Renal pelvis (tissue), 4 donors: ENCODE measurements around the gene NR5A1. TPM values are rescaled to one million over a fixed set of nuclear protein-coding genes. Genes with fewer than 3 reads are reported as not detected.

ENCODE experiments used
- DNase-seq: peaks from one replicate; pipeline ENCODE4 v3.0.0-alpha.2; 2013
- polyA plus RNA-seq, 3 donors: library from polyadenylated mRNA; unstranded; fragments of 120-200 nt; gene quantifications; one replicate each; pipeline ENCODE4 v1.2.1, GENCODE V29; 2013; ENCODE audit not compliant: insufficient read length in 3 of 3

The NR5A1 gene
- polyA plus RNA-seq, 3 donors = 0.08 to 0.34 (median 0.19) TPM

DNA sequence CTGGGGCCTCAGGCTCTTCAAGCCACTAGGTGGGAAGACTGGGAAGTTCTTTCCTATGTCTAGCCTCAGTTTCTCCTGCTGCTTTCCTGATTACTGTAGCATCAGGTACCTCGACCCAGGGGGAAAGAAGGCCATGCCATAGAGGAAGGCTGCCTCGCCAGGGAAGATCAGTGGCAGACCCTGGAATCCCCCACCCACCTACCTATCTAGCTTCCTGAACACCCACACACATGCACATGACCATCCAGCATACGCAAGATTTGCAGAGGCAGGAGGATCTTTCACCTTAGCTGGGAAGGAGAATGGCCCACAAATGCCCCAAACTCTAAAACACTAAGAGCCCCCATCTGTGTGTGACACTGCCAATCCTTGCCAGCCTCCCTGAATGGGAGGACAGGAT, 8.0 kb downstream of the NR5A1 start:
- DNase-seq = no peak

DNA sequence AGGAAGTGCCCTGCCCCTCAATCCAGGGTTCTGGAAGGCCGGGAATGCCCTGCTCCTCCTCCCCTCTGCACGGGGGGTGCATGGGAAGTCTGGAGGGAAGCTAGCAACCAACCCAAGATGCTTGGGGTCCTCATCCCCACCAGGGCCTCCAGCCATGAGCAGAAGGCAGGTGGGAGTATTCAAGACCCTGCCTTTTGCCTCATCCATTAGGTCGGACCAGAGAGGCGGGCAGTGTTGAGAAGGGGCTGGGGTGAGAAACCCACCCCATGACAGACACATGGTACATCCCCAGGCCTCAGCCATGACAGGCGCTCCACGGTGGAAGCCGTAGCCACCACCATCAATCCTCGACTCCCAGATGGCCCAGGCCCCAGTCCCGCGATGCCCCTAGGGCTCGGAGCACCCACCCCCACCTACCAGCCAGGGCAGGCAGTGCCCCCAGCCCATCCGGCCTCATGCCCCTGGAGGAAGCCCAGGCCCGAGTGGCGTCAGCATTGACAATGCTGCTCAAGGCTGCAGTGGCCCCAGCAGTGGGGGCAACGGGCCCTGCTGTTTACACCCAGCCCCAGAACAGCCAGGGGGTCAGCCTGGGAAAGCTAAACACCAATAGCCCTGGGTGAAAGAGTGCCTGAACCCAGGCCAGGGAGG, 8.6 kb downstream of the NR5A1 start:
- DNase-seq = no peak

GRCh38 chr9:124498040-124498439, 9.2 kb downstream of the NR5A1 start:
- no peak for DNase-seq

- DNase-seq = no peak
These were observed 9.8 kb downstream of the NR5A1 start for GRCh38 chr9:124497441-124497840.

GRCh38 chr9:124496463-124496862, 10.7 kb downstream of the NR5A1 start:
- peak; percentile 74 for DNase-seq

GRCh38 chr9:124496075-124496449, 11.1 kb downstream of the NR5A1 start:
- no peak for DNase-seq

DNA sequence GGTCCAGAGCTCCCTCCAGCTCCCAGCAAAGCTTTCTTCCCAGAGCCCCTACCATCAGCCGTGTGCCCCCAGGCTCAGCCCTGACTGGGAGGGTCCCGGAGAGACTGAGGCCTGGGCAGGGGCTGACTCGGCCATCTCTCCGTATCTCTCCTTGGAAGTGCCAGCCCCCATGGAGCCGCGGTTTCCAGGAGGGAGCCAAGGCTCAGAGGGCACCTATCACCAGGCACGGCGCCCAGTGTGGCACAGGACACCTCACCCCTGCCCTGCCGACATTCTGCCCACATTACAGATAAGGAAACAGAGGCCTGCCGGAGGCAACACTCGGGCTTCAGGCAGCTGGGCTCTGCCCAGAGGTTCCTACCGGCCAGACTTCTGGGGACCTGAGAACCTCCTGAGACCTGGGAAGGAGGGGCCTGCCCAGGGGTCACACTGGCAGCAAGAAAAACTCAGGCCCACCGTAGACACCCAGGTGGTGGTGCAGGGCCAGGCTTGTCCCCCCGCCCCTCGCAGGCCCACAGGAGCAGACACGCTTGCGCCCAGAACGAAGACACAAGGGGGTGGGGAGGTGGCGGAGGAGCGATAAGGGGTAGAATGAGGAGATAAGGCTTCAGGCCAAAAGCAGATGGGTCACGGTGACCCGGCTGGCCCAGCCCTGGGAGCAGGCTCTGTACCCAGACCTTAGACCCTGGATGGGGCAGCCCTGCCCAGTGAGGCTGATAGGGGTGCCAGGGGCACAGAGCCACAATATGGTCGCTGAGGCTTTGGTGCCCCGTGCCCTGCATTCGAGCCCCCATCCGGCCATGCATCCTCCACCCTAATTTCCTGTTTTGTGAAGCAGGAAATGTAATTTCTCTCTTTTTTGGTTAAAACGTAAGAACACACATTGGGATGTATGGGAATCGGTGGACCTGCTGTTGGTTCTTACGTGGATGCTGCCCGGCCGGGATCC, 11.8 kb downstream of the NR5A1 start:
- no peak for DNase-seq

DNA sequence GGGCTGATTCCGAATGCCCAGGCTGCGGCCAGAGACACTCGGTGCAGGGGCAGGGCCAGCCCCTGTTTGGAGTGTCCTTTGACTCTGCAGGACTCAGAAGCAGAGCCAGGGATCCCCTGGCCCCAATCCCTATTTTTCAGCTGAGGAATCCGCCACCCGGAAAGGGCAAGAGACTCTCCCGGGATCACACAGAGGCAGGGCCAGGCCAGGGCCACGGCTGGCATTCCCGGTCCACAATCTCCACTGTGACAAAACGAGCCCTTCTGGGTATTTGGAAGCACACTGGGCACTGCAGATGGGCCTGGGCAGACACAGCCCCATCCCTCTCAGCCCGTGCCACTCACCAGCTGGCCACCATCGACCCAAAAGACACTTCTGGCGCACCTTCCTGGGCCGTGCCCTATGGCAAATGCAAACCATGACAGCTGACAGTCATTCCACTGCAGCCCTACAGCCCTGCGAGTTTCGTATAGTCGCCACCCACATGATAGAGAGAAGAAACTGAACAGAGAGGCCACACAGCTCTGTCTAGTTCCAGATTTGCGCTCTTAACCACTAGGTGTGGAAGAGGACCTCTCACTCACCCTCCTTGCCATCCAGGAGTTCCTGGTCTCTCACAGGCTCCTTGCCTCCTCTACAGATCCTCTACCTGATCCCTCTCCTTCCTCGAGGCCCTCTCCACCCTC, 13.3 kb downstream of the NR5A1 start:
- no peak for DNase-seq

DNA sequence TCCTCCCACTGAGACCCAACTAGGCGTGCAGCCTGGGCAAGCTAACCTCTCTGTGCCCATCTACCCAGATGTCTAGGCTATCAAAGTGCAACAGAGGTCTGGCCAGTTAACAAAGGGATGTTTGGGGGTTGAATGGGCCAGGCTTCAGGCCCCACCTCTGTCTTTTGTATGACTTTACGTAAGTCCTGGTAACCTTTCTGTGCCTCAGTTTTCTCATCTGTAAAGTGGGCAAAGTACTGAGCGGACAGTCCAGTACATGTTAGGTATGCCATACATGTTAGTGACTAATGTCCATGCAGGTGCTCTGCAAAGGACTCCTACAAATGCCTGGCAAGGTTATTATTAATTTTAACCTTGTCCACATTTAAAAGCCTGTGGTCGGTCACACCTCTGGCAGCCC, 14.0 kb downstream of the NR5A1 start:
- no peak for DNase-seq

- no peak for DNase-seq
These were observed 14.4 kb downstream of the NR5A1 start for GRCh38 chr9:124492818-124493217.

DNA sequence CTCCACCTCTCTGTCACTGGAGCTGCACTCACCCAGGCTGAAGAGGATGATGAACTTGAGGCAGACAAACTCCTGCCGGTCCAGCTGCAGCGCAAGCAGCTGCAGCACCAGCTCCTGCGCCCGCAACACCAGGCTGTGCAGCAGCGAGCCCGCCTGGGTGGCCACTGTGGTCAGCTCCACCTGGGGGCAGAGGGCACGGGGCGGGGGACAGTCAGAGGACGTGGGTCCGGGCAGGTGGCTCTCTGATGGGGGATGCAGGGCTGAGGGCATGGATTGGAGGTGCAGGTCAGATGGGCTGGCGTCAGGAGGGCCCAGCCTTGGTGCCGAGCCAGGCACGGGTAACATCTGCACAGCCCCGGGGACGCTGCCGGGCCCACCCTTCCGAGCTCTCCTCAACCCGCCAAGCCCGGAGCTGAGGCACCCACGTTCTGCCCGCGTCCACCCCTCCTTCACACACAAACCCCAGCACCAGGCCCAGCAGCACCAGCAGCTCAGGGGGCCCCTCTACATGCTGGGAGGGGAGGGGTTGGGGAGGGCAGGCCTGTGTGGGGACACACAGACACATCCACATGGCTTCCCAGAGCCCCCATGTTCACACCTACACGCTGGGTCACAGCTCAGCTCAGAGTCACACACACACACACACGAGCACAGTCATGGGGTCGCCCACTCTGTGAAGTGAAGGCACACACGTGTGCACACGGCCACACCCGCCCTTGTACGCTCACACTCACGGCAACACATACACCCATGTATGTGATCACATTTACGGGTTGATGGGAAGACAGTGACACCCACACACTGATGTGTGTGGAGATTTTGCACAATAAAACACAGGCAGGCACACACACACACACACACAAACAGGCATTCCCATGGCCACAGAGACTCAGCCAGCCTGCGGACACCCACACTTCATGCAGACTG, 15.9 kb downstream of the NR5A1 start:
- no peak for DNase-seq

GRCh38 chr9:124490004-124490403, 17.2 kb downstream of the NR5A1 start:
- DNase-seq = no peak

DNA sequence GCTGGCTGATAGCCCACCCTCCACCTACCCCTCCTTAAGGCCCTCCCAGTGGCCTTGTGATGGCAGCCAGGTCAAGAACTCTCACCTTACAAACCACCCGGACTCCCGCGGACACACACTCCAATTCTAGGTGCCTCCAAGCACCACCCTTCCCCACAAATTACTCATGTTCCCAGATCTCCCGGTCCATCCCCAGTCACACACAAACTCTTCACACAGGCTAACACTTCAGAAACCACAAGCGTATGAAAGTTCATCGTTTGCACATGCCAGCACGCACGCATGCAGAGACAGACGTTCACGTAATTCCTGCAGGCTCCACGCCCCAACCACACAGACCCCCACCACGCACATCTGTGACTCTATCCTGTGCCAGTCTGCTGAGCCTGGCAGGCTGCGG, 18.0 kb downstream of the NR5A1 start:
- no peak for DNase-seq

DNA sequence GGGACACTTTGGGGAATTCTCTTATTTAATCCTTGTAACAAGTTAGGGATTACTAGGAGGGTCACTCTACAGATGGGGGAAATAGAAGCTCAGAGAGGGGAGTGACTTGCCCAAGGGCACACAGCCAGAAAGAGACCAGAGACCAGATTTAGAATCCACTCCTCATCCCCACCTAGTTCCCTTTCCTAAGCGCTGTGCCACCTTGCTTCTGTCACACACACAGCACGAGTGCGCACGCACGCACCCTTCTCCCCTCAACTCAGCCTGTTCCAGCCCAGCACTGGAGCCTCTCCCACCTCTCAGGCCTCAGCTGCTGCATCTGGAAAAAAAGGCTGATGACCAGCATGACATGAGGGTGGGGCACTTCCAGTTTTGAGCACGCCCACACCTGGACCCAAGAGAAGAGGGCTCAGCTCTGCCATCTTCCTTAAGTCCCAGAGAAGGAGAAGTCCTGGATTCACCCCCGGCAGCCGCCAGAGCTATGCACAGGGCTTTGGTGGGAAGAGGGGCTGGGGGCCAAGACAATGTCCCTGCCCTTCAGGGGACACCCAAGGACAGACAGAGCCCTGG, 18.5 kb downstream of the NR5A1 start:
- DNase-seq = no peak

DNA sequence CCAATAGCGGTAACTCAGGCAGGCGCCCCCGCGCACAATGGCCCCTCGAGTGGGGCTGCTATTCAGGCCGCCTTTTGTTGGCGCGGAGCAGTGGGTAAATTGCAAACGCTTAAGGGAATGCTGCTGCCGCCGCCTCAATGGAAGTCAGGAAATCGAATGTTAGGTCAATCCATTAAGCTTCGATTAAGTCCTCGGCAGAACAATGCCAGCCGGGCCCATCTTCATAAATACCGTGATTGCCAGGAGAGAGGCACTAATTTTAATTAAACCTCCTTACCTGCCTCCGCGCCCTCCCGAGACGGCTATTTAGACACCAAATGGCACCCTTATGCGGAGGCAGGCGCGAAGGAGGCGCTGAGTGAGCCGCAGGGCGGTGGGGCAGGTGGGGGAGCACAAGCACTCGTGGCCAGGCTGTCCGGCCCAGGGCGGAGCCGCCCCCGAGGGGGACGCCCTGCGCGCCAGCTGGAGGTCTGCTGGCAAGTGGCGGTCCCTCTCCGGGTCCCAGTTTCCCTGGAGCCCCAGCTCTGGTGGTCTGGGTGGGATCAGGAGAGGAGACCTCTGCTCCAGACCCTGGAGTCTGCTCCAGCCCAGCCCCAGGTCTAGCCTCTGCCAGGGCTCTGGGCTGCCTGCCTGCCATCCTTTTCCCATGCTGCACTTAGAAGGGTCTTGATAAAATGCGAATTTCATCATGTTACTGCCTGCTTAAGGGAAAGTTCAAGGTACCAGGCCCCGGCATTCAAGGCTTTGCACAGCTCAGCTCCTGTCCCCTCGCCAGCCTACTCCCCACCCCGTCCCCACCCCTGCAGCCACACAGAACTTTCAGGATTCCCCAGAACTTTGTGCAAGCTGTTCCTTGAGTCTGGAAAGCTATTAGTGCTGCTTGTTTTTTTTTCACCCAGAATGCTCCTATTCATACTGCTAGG, 19.7 kb downstream of the NR5A1 start:
- DNase-seq = no peak

- DNase-seq = no peak
These were observed 20.4 kb downstream of the NR5A1 start for GRCh38 chr9:124486778-124487259.

GRCh38 chr9:124485936-124486335, 21.3 kb downstream of the NR5A1 start:
- no peak for DNase-seq

DNA sequence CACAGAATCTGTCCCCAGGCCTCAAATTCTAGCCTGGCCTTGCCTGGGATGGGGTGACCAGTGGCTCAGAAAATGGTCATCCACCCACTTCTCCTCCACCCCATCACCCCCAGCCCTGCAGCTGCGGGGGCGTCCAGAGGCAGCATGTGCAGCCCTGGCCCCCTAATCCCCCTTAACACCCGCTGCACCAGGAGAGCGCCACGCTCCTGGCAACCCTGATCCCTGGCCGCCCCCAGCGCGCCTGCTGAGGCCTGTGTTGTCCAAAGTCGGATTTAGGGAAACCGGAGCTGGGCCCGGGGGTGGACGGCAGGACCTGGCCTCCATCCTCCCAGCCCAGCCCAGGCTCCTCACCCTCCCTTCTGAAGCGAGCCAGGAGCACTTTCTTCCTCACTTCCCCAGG, 22.0 kb downstream of the NR5A1 start:
- no peak for DNase-seq

- DNase-seq = no peak
These were observed 23.7 kb downstream of the NR5A1 start for GRCh38 chr9:124483481-124483880.

DNA sequence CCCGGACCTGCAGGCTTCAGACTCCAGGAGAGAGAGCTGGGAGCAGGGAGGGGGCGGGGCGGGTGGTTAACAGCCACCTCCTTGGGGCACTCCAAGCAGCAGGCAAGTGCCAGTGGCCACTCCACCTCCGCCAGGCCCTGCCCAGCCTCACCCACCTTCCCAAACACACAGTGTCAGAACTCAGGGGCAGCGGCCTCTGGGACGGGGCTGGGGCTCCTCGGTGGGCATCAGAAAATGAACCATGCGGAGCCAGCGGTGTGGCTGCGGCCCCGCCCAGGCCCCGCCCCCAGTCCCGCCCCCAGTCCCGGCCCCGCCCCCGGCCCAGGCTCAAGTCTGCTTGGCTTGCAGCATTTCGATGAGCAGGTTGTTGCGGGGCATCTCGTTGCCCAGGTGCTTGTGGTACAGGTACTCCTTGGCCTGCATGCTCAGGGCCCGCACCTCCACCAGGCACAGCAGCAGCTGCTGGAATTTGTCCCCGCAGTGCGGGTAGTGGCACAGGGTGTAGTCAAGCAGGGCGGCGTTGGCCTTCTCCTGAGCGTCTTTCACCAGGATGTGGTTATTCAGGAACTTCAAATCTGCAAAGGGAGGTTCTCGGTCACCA, 24.7 kb downstream of the NR5A1 start:
- no peak for DNase-seq
